Forelimb muscle (tissue), 1 donor: ENCODE data around the gene ANAPC1. TPM values are rescaled to one million over a fixed set of nuclear protein-coding genes. Genes with fewer than 3 reads are reported as not detected.
"Not testable (repeated sequence)": the region's sequence is repeated elsewhere in the genome, so short reads cannot be mapped to it uniquely, and the experiment has no call there.

Source experiments
- DNase-seq: peaks from one replicate; pipeline ENCODE4 v3.0.0-alpha.2; 2013; ENCODE audit warnings: low read depth
- polyA plus RNA-seq: library from polyadenylated mRNA; unstranded; fragments of 120-200 nt; gene quantifications from one replicate; pipeline ENCODE4 v1.2.1, GENCODE V29; 2013; ENCODE audit not compliant: insufficient read length

The ANAPC1 gene
- polyA plus RNA-seq, 1 donor = 19.1 TPM

DNA sequence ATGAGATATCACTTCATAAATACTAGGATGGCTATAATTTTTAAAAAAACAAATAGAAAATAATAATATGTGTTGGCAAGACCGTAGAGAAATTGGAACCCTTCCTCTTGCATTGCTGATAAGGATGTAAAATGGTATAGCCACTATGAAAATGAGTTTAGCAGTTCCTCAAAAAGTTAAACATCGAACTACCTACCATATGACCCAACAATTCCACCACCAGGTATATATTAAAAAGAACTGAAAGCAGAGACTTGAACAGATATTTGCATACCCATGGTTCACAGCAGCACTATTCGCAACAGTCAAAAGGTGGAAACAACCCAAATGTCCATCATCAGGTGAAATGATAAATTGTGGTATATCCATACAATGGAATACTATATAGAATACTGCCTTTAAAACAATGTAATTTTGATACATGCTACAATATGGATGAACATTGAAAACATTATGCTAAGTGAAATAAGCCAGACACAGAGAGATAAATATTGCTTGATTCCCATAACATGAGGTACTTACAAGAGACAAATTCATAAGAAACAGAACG lies 55.7 kb downstream of the ANAPC1 start:
- DNase-seq = not testable (repeated sequence)

DNA sequence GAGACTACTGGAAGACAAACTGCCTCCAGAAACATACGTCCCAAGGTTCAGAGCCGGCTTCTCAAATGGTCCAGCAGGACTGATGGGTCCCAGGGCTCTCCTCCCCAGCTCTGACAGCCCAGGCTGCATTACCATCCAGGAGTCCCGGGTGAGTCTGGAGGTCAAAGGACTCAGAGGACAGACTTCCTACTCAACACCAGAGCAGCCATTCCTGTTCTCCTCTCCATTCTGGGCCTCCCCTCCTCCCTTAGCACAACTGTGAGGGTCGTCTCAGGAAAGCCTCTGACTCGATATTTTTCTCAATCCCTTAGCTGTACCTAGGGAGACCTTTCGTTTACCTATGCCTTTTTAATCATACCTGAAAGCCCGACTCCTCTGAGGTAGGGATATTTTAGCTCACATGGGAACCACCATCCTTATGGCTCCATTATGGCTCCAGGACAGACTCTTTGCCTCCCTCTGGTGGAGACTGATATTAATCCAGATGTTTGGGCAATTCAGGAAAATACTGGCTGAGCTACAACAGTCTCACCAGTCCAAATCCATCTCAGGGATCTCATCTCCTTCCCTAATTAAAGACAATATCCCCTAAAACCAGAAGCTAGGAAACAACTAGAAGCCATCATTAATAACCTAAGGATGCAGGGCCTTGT lies 70.9 kb downstream of the ANAPC1 start:
- not testable (repeated sequence) for DNase-seq

DNA sequence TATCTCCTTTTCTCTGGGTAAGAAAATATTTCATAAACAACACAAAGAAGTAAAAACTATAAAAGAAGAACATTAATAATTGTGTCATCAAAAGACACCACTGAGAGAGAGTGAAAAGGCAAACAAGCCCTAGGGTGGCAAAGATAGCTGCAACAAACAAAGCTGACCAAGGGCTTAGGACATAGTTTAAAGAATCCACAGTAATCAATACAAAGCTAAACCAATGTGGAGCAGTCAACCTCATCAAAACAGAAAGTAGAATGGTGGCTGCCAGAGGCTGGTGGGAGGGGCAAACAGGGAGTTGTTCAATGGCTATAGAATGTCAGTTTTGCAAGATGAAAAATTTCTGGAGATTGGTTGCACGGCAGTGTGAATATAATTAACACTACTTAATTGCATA lies 93.4 kb downstream of the ANAPC1 start:
- DNase-seq = not testable (repeated sequence)

DNA sequence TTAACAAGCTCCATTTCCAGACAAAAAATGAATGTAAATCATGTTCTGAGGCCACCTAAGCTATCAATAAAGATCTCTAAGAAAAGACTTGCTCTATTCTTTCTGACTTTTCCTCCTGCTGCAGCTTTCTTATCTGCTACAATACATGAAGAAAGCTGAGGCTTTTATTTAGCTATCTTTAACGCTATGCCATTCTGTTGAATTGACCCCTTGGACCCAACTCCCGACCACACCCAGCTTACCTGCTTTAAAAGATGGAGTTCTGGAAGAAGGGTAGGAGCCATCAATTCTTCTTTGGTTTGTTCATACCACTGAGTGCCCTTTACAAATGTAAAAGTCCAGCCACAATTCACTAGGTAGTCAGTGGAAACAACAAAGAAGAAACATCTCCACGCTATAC lies 99.9 kb downstream of the ANAPC1 start:
- not testable (repeated sequence) for DNase-seq

DNA sequence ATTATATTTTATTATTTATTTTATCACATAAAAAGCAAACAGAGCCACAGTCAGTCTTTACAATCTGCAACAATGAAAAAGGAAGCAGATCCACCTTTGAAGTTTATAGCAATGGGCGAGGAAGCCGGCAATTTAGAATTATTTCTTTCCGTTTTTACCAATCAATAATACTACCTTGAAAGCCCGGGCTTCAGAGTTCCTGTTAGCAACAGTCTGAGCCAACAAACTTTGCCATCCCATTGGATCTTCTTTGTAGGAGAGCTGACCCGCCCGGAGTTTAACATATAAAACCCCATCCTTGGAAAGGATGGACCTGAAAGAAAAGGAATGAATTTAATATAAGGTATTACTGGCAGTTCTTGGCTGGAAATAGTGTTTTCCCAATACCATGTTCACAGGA lies 101.8 kb downstream of the ANAPC1 start:
- not testable (repeated sequence) for DNase-seq

DNA sequence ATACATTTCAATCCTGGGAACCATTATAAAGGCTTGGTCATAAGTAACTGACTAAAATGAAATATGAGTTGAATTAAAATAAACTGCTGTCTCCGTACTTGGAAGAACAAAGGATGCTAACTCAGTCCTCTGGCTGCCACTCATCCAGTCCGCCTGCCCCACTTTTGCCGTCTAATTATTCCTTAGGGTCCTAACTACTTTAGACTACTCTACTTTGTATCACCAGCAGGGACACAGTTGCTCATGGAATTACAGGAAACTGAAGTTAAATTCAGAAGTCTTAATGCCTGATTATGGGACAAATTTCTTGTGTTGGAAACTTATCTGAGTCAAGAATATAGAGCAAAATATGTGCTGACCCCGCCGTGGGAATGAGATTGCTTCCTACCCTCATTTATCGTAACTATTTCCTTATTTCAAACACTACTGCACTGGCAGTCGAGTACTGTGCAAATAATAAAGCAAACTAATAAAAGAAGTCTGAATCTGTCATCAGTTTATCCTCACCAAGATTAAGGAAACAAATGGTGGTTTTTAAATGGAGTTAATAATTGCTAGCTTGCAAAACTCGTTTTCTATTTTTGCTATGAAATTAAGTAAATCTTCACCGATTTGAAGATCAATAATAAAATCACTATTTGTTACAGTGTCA lies 102.4 kb downstream of the ANAPC1 start:
- DNase-seq = not testable (repeated sequence)

DNA sequence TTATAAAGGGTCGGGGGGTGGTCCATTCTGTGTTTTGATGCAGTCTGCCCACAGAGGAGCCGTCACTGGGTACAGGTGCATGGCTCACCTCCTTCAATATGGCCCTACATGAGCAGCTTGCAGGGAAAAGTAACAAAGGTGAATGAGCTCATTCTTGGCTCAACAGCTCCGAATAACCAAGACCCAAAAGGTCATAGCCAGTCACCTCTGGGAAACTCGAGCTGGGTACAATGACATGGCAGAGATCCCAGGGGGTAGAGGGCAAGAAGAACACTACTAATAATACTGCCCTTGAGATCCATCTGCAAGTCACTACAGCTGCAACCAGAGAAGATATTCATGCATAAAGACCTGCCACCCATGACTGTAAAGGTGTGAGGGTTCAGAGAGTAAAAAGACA lies 106.8 kb downstream of the ANAPC1 start:
- not testable (repeated sequence) for DNase-seq

DNA sequence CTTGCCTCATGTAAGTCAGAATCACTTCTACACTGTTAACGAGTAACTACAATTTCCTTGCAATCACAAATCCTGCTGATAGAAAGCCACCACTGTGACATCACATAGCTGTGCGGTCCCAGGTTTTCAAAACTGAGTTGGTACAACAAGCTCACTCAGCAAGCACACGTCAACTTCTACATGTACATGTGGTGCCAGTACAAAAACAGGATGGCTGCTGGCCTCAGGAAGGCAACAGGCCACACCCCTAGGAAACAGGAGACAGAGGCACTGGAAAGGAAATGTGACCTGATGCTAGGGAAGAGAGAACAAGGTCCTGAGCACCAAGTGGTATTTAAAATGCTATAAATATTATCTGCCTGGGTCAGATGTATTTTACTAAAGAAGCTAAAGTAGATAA lies 107.7 kb downstream of the ANAPC1 start:
- DNase-seq = not testable (repeated sequence)

DNA sequence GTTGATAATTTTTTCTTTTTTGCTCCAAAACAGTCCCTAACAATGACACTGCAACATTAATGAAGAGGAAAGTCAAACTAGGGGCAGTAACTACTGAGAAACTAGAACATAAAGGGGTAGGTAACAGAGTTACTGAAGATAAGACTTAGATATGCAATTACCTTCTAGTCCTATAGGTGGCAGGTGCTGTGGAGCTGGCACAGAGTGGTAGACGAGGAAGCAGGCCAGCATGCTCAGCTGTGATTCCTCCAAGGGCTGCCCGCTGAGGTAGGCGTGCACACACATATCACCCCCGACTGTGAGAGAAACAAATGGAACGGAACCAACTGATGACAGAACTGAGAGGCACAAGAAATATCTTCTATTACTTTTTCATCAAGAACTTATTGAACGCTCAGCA lies 111.8 kb downstream of the ANAPC1 start:
- not testable (repeated sequence) for DNase-seq

DNA sequence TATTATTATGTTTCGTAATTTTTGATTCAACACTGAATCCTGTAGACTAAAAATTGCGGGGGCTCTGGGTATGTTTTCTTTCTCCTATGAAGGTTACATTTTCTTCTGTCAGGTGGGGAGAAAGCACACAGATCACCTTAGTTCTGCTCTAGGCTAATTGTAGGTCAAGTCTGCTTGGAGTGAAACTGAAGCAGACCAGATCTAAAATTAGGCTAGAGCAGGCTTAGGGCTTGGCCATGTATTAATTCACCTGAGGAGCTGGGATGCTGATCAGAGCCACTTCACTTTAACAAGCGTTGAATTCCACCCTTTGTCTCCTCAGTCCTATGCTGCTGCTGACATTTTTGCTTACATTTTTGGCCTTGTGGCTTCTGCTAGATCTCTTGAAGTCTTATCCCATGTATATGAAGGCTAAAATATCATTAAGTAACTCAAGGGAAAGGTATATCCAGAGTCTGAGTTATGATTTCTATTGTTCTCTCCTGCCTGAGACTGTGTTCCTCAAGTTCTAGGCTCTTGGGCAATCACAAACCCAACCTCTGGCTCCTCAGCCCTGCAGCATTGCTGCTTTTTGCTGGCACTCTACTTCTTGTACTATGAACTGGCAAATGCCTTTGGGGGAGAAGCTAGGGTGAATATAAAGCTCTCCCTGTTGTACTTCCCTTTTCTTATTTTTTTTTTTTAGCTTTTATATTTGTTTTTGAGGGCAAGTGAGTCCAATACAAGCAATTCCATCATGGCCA lies 112.9 kb downstream of the ANAPC1 start:
- not testable (repeated sequence) for DNase-seq

DNA sequence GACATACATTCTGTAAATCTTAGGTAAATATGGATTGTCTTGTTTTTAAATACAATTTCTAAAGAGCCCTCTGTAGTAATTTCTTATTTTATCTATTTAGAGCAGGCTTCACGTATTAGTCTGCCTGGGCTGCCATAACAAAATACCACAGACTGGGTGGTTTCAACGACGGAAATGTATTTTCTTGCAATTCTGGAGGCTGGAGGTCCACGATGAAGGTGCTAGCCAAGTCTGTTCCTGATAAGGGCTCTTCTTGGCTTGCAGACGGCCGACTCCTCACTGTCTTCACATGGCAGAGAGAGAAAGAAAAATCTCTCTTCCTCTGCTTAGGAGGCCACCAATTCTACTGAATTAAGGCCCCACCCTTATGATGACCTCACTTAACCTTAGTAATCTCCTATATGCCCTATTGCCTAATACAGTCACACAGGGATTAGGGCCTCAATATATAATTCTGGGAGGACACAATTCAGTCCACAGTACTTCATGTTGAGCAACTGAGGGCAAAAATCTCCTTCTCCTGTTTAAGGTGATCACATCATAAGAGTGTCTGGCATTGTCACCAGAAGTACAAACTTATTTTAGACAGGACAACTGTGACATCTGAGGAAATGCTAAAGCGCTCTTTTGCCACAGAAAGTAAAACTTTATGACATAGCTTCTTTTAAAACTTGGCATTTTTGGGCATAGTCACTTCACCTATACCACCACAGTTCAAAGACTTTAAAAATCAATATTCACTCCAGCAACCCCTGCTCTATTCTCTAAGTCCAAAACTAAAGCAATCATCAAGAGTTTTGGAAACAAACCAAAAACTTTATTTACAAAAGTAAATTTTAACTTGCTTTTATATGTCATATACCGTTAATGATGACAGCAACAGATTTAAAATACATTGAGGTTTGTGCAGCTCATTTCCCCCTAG lies 115.5 kb downstream of the ANAPC1 start:
- DNase-seq = not testable (repeated sequence)

DNA sequence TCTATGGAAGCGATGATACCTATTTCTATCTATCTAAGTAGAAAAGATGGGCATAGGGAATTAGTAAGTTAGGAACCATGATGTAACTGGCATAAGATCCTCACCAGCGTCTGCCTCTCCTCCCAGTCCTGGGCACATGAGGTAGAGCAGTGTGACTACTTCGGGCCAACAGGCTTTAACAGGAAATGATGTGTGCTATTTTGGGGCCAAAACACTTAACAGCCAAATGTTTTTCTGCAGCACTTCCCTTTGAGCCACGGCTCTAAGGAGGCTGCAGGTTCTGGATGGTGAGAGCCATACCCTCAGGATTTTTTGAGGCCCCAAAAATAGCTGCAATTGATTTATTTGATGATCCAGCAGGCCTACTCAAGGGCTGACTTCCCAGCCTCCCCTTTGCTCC lies 116.9 kb downstream of the ANAPC1 start:
- not testable (repeated sequence) for DNase-seq

DNA sequence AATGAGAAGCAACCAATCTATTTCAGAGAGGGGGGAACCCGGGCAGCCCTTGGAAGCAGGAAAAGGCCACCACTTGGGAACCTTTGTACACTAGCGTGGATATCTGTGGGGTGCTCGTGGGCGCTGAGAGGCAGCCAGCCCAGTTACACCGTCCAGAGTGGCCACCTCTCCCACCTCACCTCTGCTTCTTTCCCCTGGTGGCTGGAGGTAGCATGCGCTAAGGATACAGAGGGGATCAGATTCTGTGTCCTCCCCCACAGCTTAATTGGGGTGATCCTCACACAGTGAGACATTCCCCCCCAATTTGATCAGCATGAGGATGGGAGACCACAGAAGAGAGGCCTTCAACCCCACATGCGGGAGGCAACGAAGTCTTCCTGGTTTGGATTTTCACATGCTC lies 117.7 kb downstream of the ANAPC1 start:
- DNase-seq = not testable (repeated sequence)

DNA sequence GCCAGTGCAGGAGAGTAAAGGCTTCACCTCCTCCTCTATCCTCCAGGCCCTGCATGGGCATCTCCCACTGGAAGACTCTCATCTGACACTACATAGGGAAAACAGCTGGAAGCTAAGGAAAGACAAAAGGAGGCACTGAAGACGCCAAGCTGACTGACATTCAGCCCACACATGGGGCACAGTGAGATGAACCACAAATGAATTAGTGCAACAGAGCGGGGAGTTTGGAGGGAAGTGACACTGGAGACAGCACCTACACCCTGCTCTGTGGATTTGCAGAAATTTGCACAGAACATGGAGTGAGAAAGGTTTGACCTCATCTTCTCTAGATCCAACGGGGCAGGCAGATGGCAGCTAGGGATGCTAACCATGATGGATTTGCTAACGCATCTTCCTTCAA lies 119.8 kb downstream of the ANAPC1 start:
- DNase-seq = not testable (repeated sequence)

DNA sequence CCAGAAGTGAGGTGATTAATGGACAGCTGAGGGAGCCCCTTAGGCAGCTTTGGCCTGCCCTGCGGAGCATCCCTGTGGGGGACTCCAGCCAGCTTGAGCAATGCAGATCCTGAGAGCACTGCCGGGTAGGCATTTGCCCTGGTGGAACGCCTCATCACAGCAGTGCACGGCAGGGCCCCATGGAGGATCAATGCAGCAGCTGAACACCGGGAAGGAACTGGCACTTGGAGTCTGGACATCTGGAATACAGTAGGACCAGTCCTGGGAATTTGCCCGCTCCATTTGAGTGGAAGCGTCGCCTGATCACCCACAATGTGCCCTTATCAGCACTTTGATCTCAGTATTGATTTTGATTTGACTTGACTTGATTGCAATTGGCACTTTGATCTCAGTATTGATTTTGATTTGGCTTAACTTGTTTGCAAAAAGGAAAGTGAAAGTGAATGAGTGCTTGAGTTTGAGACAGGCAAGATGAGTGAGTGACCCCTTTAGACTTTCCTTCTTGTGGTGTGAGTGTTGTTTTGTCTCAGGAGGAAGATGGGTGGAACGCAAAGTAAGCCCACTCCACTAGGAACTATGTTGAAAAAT lies 123.2 kb downstream of the ANAPC1 start:
- not testable (repeated sequence) for DNase-seq

DNA sequence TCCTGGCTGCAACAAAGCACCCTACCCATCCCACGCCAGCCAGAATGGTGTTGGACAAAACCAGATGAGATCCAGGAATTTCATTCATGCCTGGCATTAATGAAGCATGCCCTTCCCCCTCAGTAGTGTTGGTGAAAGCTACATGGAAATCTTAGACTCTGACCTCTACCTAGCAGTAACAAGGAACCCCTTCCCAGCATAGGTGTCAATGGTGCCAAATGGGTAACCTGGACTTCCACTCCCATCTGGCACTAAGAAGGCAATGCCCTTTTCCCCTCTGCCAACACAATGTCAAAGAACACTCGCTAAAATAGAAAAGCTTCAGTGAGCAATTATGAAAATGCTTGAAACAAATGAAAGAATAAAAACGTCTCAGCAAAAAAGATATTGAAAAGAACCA lies 131.5 kb downstream of the ANAPC1 start:
- not testable (repeated sequence) for DNase-seq

DNA sequence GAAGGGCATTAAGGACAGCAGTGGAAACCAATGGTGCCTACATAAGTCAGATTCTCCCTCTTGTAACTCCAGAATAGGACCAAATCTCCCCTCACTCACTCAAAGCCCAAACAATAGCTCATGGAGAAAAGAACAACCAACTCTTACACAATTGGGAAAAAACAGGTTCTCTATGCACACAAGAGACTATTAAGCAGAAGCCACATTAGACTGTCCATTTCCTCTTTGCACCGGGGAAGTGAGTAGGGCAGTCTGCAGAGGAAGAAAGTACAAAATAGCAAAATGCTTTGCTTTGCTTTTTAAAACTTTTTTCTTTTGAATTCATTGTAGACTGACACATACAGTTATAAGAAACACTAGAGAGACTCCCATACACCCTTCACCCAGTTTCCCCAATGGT lies 133.4 kb downstream of the ANAPC1 start:
- not testable (repeated sequence) for DNase-seq

DNA sequence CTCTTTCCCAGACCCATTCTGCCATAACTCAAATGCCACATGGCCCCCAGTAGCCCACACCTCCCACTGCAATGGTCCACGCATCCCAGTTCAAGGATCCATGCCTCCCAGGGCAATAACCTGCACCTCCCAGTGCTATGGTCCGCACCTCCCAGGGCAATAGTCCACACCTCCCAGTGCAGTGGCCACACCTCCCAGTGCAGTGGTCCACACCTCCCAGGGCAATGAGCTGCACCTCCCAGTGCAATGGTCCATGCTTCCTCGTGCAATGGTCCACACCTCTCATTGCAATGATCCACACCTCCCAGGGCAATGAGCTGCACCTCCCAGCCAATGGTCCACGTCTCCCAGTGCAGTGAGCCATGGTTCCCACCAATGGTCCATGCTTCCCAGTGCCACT lies 135.6 kb downstream of the ANAPC1 start:
- not testable (repeated sequence) for DNase-seq

DNA sequence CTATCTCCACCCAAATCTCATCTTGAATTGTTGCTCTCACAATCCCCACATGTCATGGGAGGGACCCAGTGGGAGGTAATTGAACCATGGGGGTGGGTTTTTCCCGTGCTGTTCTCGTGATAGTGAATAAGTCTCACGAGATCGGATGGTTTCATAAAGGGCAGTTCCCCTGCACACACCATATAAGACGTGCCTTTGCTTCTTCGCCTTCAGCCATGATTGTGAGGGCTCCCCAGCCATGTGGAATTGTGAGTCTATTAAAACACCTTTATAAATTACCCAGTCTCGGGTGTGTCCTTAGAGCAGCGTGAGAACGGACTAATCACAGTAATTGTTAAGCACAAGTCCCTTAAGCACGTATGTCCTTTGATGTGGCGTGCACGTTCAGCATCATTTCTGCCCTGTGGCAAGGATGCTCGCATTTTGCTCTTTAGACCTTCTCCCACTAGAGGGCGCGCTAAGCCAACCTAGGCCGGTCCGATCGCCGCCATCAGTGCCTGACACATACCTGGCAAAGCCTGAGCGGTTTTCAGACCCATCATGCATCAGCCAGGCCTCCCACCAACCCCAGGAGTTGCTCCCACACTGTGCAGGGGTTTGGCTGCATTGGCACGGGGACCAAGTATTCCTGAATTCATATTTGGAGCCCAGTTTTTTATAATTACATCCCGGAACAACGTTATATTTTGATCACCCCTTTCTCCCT lies 136.4 kb downstream of the ANAPC1 start:
- DNase-seq = not testable (repeated sequence)

DNA sequence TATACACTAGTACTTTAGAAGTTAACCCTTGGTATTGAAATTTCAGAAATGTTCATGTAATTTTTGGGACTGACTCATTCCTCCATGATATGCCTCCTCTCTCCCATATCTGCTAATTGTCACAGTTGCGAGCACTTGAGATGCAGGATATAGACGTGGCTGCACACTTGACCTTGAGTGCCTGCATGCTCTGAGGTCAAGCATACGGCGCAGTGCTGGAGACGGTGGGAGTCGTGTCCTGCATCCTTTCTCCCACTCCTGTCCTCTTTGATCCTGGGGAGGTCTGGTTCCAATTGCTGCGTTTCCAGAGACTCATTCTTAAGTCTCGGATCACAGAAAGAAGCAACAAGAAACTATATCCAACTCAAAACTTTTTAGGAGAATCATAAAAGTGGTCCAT lies 139.2 kb downstream of the ANAPC1 start:
- DNase-seq = not testable (repeated sequence)
